Panc1 (cell line): Measurements from ENCODE around the gene ITPKC. TPM values are rescaled to one million over a fixed set of nuclear protein-coding genes. Genes with fewer than 3 reads are reported as not detected.

ENCODE experiments used
- ATAC-seq: fragments of 200-7000 bp; cut with Tn5 transposase; 2 replicates; pipeline ENCODE4 v1.9.1; 2020; ENCODE audit warnings: mild to moderate bottlenecking, moderate library complexity
- BruUV-seq: library from RNA; stranded (reverse); fragments of 400-500 nt; replicated peaks from 2 replicates; lab custom pipeline; 2021; lab: Mats Ljungman, UMichigan
- CTCF ChIA-PET: fragments of 300-600 bp; sonication (Branson Sonifier 250); formaldehyde crosslinking; loops from one replicate; lab custom pipeline; 2022; ENCODE audit warnings: antibody characterized with exemption; lab: Charles Lee
- POLR2A ChIA-PET: fragments of 300-600 bp; sonication (Branson Sonifier 250); formaldehyde crosslinking; loops from one replicate; lab custom pipeline; 2022; ENCODE audit warnings: antibody characterized with exemption; lab: Charles Lee
- DNase-seq: peaks from one replicate; pipeline ENCODE4 v3.0.0-alpha.2; 2010; ENCODE audit warnings: low read depth, low spot score
- H3K27ac ChIP-seq: 2 replicates; pipeline ENCODE4 v1.5.1; 2011; ENCODE audit warnings: mild to moderate bottlenecking, low read length, inconsistent platforms
- H3K27me3 ChIP-seq: fragments of 200-500 bp; sonication (Bioruptor generic); 2 replicates; pipeline ENCODE4 v1.6.0; 2014; ENCODE audit warnings: low read length, inconsistent platforms; ENCODE audit not compliant: control insufficient read depth, insufficient read depth
- H3K36me3 ChIP-seq: fragments of 200-500 bp; sonication (Bioruptor generic); 2 replicates; pipeline ENCODE4 v1.5.1; 2014; ENCODE audit warnings: inconsistent platforms, mild to moderate bottlenecking, low read length, moderate library complexity; ENCODE audit not compliant: control insufficient read depth, insufficient read depth
- H3K4me1 ChIP-seq: 2 replicates; pipeline ENCODE4 v1.5.1; 2011; ENCODE audit warnings: inconsistent platforms, mild to moderate bottlenecking, low read length, moderate library complexity; ENCODE audit not compliant: control insufficient read depth, insufficient read depth
- H3K4me3 ChIP-seq, 2 experiments: 2 replicates each; pipeline ENCODE4 v1.5.1; 2011 to 2012; ENCODE audit warnings: low read depth in 2 of 2, low read length in 2 of 2, mild to moderate bottlenecking in 2 of 2, inconsistent platforms in 1 of 2, moderate library complexity in 1 of 2
- H3K9me3 ChIP-seq: fragments of 200-500 bp; sonication (Bioruptor generic); 2 replicates; pipeline ENCODE4 v1.5.1; 2014; ENCODE audit warnings: low read depth, mild to moderate bottlenecking, inconsistent platforms, low read length, moderate library complexity; ENCODE audit not compliant: control insufficient read depth, insufficient read depth
- CTCF ChIP-seq: fragments of 450-650 bp; IDR thresholded peaks from 2 replicates; pipeline ENCODE4 v1.5.1; 2017; ENCODE audit warnings: mild to moderate bottlenecking
- POLR2AphosphoS5 ChIP-seq: IDR thresholded peaks from 2 replicates; pipeline ENCODE4 v1.6.1; 2012; ENCODE audit warnings: mild to moderate bottlenecking, low read depth, low read length, moderate library complexity
- REST ChIP-seq, 2 experiments: IDR thresholded peaks; 2 replicates each; pipeline ENCODE4 v1.6.1; 2011 to 2012; ENCODE audit warnings: low read depth in 2 of 2, control low read depth in 1 of 2, low read length in 1 of 2, mild to moderate bottlenecking in 1 of 2, moderate library complexity in 1 of 2; ENCODE audit not compliant: insufficient read depth in 1 of 2
- SIN3A ChIP-seq: IDR thresholded peaks from 2 replicates; pipeline ENCODE4 v1.6.1; 2012; ENCODE audit warnings: low read depth, mild to moderate bottlenecking, low read length, moderate library complexity, borderline replicate concordance; ENCODE audit not compliant: insufficient read depth
- TCF7L2 ChIP-seq: IDR thresholded peaks from 2 replicates; pipeline ENCODE4 v1.6.1; 2011; ENCODE audit warnings: mild to moderate bottlenecking, low read depth, low read length, inconsistent platforms
- in situ Hi-C: cut with HindIII; loops from 2 replicates; pipeline ENCODE4 v1.10.0; 2016; ENCODE audit warnings: low sequenced_read_pairs, low pct_unique_long_range_greater_than_20kb
- intact Hi-C: fragments of 100-400 bp; cut with micrococcal nuclease; formaldehyde crosslinking; loops from one replicate; pipeline ENCODE4 v1.10.0; 2022; ENCODE audit not compliant: unreplicated experiment
- total RNA-seq: library from RNA; stranded (reverse); gene quantifications from one replicate; pipeline ENCODE4 v1.2.1, GENCODE V29; 2021; ENCODE audit not compliant: unreplicated experiment

ITPKC gene
- total RNA-seq, 1 experiment from 2014 or later, result 7.2 TPM

GRCh38 chr19:40777645-40777936 lies 60.7 kb downstream of the ITPKC start:
- H3K4me3 ChIP-seq, result peak overlapping the region; percentile 56 to 87
- peaks cover 6% of the 10 kb centered on the region; the same call in 1 of the 2 replicates for H3K4me1 ChIP-seq
- H3K27ac ChIP-seq, result peak overlapping the region; percentile 90
- no peak for DNase-seq
- ChIA-PET CTCF (interaction anchor here (0.7 to 1.1 kb wide), 3 partner anchors 75 to 485 kb away, joined by 3 to 5 read pairs (median 3); no protein-coding TSS in a partner anchor), POLR2A (interaction anchor here (0.7 kb wide), 1 partner anchor 1539 kb away, joined by 4 read pairs; no protein-coding TSS in a partner anchor)
- no peaks in the 10 kb centered on the region for H3K27me3 ChIP-seq
- in situ Hi-C loops (no loop called here), intact Hi-C loops (no loop called here)
- no TSS peak for BruUV-seq
- TF ChIP-seq REST (IDR thresholded peaks at IDR 0.05; ENCODE audit: insufficient read depth in 1 of 2, low read depth in 2 of 2, low read length in 1 of 2) (no peak), TCF7L2 (peak; percentile 22; the same call in 1 of the 2 replicates), CTCF (no peak), POLR2AphosphoS5 (0 out of 2 replicates have a peak, but pooled peaks have one; percentile 4), SIN3A (no peak)
- ATAC-seq, result no peak
- H3K36me3 ChIP-seq, result no peaks in the 10 kb centered on the region
- H3K9me3 ChIP-seq, result no peaks in the 10 kb centered on the region

- TF ChIP-seq TCF7L2 (no peak), REST (IDR thresholded peaks at IDR 0.05; ENCODE audit: insufficient read depth in 1 of 2, low read depth in 2 of 2, low read length in 1 of 2) (no peak), CTCF (no peak), POLR2AphosphoS5 (peak; percentile 48), SIN3A (peak; percentile 67; the same call in 1 of the 2 replicates)
- H3K9me3 ChIP-seq, result no peaks in the 10 kb centered on the region
- intact Hi-C loops (no loop called here), in situ Hi-C loops (no loop called here)
- ChIA-PET POLR2A (interaction anchor here (0.6 to 1.3 kb wide), 3 partner anchors 28 to 1538 kb away, joined by 3 to 6 read pairs (median 4); partner anchors contain the start of gene ACTMAP), CTCF (interaction anchor here (0.6 to 1.1 kb wide), 5 partner anchors 20 to 485 kb away, joined by 3 to 5 read pairs (median 3); no protein-coding TSS in a partner anchor)
- peaks cover 6% of the 10 kb centered on the region; the same call in 1 of the 2 replicates for H3K4me1 ChIP-seq
- DNase-seq (peak; percentile 83), ATAC-seq (peak; percentile 94)
- H3K27ac ChIP-seq, result peak within 1 kb of the TSS; percentile 90
- H3K4me3 ChIP-seq, result peak within 1 kb of the TSS; percentile 56 to 87
- no peaks in the 10 kb centered on the region for H3K27me3 ChIP-seq
- no peaks in the 10 kb centered on the region for H3K36me3 ChIP-seq
- BruUV-seq, result no TSS peak
Measured at GRCh38 chr19:40777937-40778705, 61.2 kb downstream of the ITPKC start, which contains the start of gene RAB4B. Gene RAB4B, plus strand, starts transcription at chr19:40778247. Its CDS starts 129 bp downstream, at chr19:40778376.
